ENCODE data around the gene TPRG1L.

GRCh38 chr1:3656450-3657095 lies 31.8 kb downstream of the TPRG1L start:
- TF ChIP-seq CTCF (conservative IDR thresholded peaks at IDR 0.05; ENCODE audit: low read depth, low read length) (no peak), EZH2 (IDR thresholded peaks at IDR 0.05; ENCODE audit: low read length, unreplicated experiment) (no peak)
